Fibroblast of villous mesenchyme (primary cell): ENCODE results near the gene CNIH2. TPM values are rescaled to one million over a fixed set of nuclear protein-coding genes. Genes with fewer than 3 reads are reported as not detected.
"Not testable (repeated sequence)": the region's sequence is repeated elsewhere in the genome, so short reads cannot be mapped to it uniquely, and the experiment has no call there.

ENCODE experiments used
- DNase-seq: peaks from one replicate; pipeline ENCODE4 v3.0.0-alpha.2; 2010; ENCODE audit warnings: low read depth
- H3K4me3 ChIP-seq: 2 replicates; pipeline ENCODE4 v1.5.1; 2011; ENCODE audit warnings: low read depth, mild to moderate bottlenecking, low read length
- total RNA-seq: library from RNA; depleted of rRNA; stranded (reverse); fragments of >200 nt; gene quantifications from 2 replicates; pipeline ENCODE4 v1.2.3, GENCODE V29; 2012
- TF ChIP-seq, protein P1 (sequence below): IDR thresholded peaks from 2 replicates; pipeline ENCODE4 v1.5.1; 2012; ENCODE audit warnings: low read depth, mild to moderate bottlenecking, low read length; ENCODE audit not compliant: insufficient read depth

Gene CNIH2
- total RNA-seq, 1 donor: 0.43 TPM

DNA sequence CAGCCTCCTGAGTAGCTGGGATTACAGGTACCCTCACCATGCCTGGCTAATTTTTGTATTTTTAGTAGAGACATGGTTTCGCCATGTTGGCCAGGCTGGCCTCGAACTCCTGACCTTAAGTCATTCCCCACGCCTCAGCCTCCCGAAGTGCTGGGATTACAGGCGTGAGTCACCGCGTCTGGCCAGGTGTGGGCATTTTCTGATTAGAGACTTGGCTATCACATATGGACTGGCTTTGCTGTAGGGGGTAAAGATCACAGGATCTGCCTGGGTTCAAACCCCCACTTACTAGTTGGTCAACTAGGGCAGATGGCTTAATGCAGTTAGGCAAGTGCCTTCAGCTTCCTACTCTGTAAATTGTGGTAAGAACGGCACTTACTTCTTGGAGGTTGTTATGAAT, 32.3 kb downstream of the CNIH2 start:
- TF ChIP-seq, protein P1, sequence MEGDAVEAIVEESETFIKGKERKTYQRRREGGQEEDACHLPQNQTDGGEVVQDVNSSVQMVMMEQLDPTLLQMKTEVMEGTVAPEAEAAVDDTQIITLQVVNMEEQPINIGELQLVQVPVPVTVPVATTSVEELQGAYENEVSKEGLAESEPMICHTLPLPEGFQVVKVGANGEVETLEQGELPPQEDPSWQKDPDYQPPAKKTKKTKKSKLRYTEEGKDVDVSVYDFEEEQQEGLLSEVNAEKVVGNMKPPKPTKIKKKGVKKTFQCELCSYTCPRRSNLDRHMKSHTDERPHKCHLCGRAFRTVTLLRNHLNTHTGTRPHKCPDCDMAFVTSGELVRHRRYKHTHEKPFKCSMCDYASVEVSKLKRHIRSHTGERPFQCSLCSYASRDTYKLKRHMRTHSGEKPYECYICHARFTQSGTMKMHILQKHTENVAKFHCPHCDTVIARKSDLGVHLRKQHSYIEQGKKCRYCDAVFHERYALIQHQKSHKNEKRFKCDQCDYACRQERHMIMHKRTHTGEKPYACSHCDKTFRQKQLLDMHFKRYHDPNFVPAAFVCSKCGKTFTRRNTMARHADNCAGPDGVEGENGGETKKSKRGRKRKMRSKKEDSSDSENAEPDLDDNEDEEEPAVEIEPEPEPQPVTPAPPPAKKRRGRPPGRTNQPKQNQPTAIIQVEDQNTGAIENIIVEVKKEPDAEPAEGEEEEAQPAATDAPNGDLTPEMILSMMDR: no peak
- peak; percentile 26 for DNase-seq
- H3K4me3 ChIP-seq: no peak overlapping the region

DNA sequence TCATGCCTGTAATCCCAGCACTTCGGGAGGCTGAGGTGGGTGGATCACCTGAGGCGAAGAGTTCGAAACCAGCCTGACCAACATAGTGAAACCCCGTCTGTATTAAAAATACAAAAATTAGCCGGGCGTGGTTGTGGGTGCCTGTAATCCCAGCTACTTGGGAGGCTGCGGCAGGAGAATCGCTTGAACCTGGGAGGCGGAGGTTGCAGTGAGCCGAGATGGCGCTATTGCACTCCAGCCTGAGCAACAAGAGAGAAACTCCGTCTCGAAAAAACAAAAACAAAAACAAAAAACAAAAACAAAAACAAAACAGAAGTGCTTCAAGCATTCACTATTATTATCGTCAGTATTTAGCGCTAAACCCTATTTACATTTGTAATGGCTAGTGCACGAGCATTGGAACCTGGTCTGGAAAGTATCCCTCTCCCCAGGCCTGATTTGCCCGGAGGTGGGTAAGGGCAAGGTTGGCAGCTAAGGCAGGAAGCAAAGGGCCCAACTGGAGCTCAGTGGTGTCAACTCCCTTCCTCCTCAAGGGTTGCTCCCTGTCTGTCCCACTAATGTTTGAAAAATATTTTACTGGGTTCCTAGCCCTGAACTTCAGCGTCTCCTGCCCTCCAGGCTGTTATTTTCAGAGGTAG, 32.9 kb downstream of the CNIH2 start:
- not testable (repeated sequence) for H3K4me3 ChIP-seq, DNase-seq

DNA sequence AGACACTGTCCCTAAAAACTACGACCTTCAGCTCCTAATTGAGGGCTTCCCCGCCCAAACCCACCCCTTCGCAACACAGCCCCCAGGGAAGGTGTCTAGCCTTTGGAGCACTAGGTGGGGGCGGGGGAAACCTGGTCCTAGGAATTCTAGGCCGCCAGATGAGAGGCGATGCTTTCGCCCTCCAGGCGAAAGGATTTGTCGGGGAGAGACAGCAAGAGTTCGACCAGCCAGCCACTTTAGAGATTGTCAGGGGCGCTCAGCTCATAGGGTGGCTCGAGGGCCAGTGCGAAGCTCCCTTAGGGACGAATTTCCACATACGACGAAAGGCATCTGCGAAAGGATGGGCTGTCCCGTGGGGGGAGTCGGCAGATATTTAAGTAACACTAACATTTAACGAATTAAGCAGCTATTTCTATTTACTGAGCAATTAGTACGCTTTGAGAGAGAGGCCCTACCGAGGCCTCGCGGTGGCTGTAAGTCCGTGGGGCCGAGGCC, 33.5 kb downstream of the CNIH2 start:
- TF ChIP-seq, protein P1: no peak
- DNase-seq: no peak
- peak overlapping the region; percentile 69 for H3K4me3 ChIP-seq

DNA sequence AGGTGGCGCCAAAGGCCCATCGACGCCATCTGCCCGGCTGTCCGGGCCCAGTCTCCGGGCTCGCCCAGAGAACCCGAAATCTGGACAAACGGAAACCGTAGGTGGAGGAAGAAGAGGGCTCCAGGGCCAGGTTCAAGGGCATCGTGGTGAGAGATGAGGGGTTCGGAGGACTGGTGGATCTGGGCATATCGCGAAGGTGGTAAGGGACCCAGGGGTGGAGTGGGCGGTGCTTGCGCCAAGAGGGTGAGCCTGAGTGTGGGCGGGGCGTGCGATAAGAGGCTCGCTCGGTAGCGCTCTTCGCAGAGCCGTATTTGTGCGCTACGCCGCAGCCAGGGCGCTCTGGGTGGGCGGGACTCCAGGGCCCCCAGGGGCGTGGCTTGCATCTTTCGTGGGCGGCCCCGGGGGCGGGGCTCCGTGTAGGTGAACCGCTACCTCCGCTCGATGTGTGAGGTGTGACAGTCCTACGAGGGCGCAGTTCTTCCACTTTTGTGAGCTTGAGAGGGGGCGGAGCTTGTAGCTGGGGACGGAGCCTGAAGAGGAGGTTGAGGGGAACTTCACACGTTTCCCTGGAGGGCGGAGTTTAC, 34.1 kb downstream of the CNIH2 start:
- H3K4me3 ChIP-seq: peak overlapping the region; percentile 69
- TF ChIP-seq, protein P1: peak; percentile 91
- peak; percentile 90 for DNase-seq

DNA sequence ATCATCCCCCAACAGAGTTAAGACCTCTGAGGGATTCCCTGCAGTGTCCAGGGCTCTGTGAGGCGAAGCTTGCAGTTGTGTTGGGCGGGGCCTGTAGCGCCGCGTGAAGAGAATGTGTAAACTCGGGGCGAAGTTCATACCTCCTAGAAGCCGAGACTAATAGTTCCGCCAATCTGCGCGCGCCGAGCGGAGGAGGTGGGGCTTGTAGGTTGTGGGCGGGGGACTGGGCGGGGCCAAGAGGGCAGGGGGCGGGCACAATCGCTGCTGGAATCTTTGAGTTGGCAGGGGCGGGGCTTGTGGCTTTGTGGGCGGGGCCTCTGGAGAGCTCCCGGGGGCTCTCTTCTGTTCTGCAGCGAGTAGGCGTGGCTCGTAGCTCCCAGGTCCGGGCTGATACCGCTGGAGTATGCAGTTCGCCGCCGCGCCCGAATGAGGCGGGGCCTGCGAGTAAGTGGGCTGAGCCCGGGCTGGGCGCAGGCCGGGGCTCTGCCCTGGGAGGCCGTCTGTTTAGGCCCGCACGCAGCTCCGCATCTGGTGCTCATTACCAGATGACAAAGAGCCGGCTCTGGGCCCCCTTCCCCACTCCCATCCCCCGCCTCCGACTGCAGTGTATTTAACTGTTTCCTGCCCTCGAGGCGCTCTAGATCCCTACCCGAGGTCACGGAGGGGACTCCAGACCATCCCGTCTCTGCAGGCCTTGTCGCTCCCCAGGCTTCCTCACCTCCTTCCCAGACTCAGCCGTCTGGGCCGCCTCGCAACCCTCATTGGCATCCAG, 34.8 kb downstream of the CNIH2 start:
- TF ChIP-seq, protein P1: no peak

DNA sequence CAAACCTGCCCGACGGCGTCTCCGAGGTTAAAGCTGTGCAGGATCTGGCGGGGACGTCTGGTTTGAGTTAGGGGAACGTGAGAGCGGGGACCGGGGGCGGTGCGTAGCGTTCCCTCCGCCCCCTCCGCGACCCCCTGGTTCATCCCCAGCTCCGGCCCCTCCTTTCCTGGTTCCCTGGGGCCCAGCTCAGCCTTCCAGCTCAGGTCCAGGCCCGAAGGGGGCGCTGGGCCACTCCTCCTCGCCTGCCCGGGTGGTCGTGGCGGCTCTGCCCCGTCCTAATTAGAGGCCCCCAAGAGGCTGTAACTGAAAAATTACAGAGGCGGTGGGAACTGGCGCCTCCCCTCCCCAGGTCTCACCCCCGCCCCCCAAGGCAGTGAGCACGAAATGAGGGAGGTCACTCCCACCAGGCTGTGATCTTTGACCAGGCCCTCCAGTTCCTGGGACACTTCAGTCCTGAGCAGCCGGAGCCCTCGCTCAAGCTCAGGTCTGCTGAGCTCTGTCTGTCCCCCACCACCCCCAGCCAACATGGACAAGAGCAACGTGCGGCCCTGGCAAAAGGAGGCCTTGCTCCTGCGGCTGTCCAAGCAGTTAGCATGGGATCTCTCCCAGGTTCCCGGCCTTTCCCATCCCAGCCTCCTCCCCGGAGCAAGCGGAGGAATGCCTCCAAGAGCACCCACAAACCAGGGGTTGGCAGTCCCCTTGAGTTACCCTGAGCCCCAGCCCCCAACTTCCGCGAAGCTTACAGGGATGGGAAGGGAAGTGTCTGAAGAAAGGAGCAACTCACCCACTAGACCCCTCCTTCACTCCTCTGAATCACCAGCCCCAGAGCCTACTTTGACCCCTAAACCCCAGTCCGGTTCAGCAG, 35.6 kb downstream of the CNIH2 start:
- peak overlapping the region; percentile 91 for H3K4me3 ChIP-seq
- DNase-seq: peak; percentile 50
- TF ChIP-seq, protein P1: peak; percentile 51

More for the DNA sequence above, 34.8 kb downstream of the CNIH2 start:
- DNase-seq: peak; percentile 100
- peak overlapping the region; percentile 91 for H3K4me3 ChIP-seq

DNA sequence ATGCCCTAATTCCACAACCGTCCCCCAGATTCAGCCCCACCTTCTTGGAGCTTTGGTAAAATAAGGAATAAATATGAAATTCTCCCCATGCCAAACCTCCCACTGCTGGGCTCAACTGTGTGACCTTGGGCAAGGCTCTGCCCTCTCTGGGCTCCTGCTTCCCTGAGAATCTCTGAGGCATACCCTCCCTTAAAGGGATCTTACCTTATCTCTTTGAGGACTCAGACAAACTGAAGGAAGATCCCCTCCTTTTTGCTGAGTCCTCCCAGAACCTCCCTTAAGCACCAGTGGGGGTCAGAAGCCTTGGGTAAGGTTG, 36.2 kb downstream of the CNIH2 start:
- no peak for DNase-seq
- H3K4me3 ChIP-seq: peak overlapping the region; percentile 91
- TF ChIP-seq, protein P1: no peak
